ENCODE measurements around the gene GPR155.

DNA sequence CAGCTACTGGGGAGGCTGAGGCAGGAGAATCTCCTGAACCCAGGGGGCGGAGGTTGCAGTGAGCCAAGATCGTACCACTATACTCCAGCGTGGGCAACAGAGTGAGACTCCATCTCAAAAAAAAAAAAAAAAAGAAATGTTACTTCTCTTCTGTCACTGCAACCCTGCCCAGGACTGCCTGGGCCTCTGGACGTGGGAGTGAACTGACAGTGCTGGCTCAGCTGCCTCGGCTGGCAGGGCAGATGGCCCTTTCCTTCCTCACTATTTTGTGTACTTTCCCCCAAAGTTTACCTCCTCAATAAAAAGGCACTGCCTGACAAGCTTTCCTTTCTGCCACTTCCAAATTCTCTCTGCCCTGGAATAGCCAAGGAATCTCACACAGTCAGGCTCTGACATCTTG is 12.5 kb upstream of the GPR155 start:
- no peak for TF ChIP-seq FOS (IDR thresholded peaks at IDR 0.05; ENCODE audit: low read depth, low read length)
- TF ChIP-seq POLR2A (IDR thresholded peaks at IDR 0.05; ENCODE audit: low read depth, low read length): no peak
- no peak for TF ChIP-seq MAFK (IDR thresholded peaks at IDR 0.05; ENCODE audit: low read depth, low read length)
- TF ChIP-seq, protein P1, sequence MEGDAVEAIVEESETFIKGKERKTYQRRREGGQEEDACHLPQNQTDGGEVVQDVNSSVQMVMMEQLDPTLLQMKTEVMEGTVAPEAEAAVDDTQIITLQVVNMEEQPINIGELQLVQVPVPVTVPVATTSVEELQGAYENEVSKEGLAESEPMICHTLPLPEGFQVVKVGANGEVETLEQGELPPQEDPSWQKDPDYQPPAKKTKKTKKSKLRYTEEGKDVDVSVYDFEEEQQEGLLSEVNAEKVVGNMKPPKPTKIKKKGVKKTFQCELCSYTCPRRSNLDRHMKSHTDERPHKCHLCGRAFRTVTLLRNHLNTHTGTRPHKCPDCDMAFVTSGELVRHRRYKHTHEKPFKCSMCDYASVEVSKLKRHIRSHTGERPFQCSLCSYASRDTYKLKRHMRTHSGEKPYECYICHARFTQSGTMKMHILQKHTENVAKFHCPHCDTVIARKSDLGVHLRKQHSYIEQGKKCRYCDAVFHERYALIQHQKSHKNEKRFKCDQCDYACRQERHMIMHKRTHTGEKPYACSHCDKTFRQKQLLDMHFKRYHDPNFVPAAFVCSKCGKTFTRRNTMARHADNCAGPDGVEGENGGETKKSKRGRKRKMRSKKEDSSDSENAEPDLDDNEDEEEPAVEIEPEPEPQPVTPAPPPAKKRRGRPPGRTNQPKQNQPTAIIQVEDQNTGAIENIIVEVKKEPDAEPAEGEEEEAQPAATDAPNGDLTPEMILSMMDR (conservative IDR thresholded peaks at IDR 0.05; ENCODE audit: low read depth, low read length): no peak
- TF ChIP-seq, protein P2, sequence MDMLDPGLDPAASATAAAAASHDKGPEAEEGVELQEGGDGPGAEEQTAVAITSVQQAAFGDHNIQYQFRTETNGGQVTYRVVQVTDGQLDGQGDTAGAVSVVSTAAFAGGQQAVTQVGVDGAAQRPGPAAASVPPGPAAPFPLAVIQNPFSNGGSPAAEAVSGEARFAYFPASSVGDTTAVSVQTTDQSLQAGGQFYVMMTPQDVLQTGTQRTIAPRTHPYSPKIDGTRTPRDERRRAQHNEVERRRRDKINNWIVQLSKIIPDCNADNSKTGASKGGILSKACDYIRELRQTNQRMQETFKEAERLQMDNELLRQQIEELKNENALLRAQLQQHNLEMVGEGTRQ (IDR thresholded peaks at IDR 0.05; ENCODE audit: low read depth, low read length): no peak

Data from IMR-90 (cell line).